ENCODE measurements around the gene FOXD2. TPM values are rescaled to one million over a fixed set of nuclear protein-coding genes. Genes with fewer than 3 reads are reported as not detected.
A peak's percentile ranks its signal among the peaks of the same experiment; 100 is the strongest.

FOXD2 gene
- total and polyA plus RNA-seq, 2 experiments from 2014 or later = 1.0 to 1.6 TPM

DNA sequence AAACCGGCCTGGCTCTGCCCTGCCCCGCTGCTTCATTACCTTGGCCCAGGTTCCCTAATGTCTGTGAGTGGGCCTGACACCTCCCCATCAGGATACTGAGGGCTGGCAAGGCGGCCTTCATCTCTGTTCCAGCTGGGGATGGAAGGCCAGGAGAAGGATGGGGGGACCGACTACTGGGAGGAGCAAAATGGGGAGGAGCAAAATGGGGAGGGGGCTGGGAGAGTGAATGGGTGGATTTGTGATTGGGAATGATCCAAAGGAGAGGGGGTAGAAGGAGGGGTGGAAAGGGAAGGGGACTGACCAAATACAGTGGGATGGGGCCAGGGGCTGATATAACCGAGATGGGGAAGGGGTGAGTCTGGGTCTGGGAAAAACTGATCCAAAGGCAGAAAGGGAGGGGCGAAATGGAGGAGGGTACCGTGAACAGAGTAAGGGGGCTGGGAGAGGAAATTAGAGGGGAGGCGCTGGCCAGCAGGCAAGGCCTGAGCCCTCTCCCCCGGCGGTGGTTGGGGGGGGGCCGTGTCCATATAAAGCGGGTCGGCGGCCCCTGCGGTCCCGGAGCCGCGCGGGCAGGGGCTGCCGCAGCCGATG, 22.0 kb upstream of the FOXD2 start, which contains the start of gene FOXE3:
FOXE3 (plus strand) TSS at position 558 of the 591 bp plus-strand sequence; CDS start at position 589, 31 bp downstream.
- Histone ChIP-seq H3K4me1 (ENCODE audit: insufficient read depth) (no peaks in the 10 kb centered on the region), H3K4me3 (no peak within 1 kb of the TSS), H3K27ac (no peak within 1 kb of the TSS), H3K27me3 (peaks cover 64% of the 10 kb centered on the region), H3K4me2 (peak within 1 kb of the TSS; percentile 93), H3K9me2 (replicated peaks; ENCODE audit: insufficient read depth) (no peaks in the 10 kb centered on the region), H3K36me3 (replicated peaks; ENCODE audit: insufficient read depth, low read depth) (no peaks in the 10 kb centered on the region), H3K9me3 (ENCODE audit: low read depth) (no peaks in the 10 kb centered on the region), H4K20me1 (ENCODE audit: insufficient read depth, poor library complexity, severe bottlenecking) (no peaks in the 10 kb centered on the region), H3K79me2 (no peaks in the 10 kb centered on the region), H2AFZ (no peak within 1 kb of the TSS)
- WGBS (ENCODE audit: low lambda C conversion rate, missing lambda C conversion rate) = 38% methylated on average over 8 of the region's 21 CpGs
- no peak for DNase-seq (ENCODE audit: low spot score)
- TF ChIP-seq EZH2phosphoT487 (IDR thresholded peaks at IDR 0.05; ENCODE audit: low read depth, severe bottlenecking, unreplicated experiment) (peak; percentile 52), EZH2 (IDR thresholded peaks at IDR 0.05; ENCODE audit: borderline replicate concordance) (peak; percentile 46)
- TF ChIP-seq, protein P1, sequence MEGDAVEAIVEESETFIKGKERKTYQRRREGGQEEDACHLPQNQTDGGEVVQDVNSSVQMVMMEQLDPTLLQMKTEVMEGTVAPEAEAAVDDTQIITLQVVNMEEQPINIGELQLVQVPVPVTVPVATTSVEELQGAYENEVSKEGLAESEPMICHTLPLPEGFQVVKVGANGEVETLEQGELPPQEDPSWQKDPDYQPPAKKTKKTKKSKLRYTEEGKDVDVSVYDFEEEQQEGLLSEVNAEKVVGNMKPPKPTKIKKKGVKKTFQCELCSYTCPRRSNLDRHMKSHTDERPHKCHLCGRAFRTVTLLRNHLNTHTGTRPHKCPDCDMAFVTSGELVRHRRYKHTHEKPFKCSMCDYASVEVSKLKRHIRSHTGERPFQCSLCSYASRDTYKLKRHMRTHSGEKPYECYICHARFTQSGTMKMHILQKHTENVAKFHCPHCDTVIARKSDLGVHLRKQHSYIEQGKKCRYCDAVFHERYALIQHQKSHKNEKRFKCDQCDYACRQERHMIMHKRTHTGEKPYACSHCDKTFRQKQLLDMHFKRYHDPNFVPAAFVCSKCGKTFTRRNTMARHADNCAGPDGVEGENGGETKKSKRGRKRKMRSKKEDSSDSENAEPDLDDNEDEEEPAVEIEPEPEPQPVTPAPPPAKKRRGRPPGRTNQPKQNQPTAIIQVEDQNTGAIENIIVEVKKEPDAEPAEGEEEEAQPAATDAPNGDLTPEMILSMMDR (IDR thresholded peaks at IDR 0.05; ENCODE audit: poor library complexity) = no peak

- no peaks in the 10 kb centered on the region for H3K9me3 ChIP-seq (ENCODE audit: low read depth)
- DNase-seq (ENCODE audit: low spot score) = no peak
- H3K9me2 ChIP-seq (replicated peaks; ENCODE audit: insufficient read depth) = no peaks in the 10 kb centered on the region
- no peak overlapping the region for H2AFZ ChIP-seq
- H3K27me3 ChIP-seq = peaks cover 72% of the 10 kb centered on the region
- H3K4me3 ChIP-seq = no peak overlapping the region
- 3% methylated on average over 55 of the region's 134 CpGs for WGBS (ENCODE audit: low lambda C conversion rate, missing lambda C conversion rate)
- H3K4me1 ChIP-seq (ENCODE audit: insufficient read depth) = no peaks in the 10 kb centered on the region
- TF ChIP-seq, protein P1 (IDR thresholded peaks at IDR 0.05; ENCODE audit: poor library complexity) = no peak
- TF ChIP-seq EZH2 (IDR thresholded peaks at IDR 0.05; ENCODE audit: borderline replicate concordance) (no peak), EZH2phosphoT487 (IDR thresholded peaks at IDR 0.05; ENCODE audit: low read depth, severe bottlenecking, unreplicated experiment) (no peak)
- H3K4me2 ChIP-seq = peak overlapping the region; percentile 93
- H3K36me3 ChIP-seq (replicated peaks; ENCODE audit: insufficient read depth, low read depth) = no peaks in the 10 kb centered on the region
- no peak overlapping the region for H3K27ac ChIP-seq
- no peaks in the 10 kb centered on the region for H4K20me1 ChIP-seq (ENCODE audit: insufficient read depth, poor library complexity, severe bottlenecking)
- no peaks in the 10 kb centered on the region for H3K79me2 ChIP-seq
Observed at GRCh38 chr1:47416319-47417169, 21.3 kb upstream of the FOXD2 start.

DNA sequence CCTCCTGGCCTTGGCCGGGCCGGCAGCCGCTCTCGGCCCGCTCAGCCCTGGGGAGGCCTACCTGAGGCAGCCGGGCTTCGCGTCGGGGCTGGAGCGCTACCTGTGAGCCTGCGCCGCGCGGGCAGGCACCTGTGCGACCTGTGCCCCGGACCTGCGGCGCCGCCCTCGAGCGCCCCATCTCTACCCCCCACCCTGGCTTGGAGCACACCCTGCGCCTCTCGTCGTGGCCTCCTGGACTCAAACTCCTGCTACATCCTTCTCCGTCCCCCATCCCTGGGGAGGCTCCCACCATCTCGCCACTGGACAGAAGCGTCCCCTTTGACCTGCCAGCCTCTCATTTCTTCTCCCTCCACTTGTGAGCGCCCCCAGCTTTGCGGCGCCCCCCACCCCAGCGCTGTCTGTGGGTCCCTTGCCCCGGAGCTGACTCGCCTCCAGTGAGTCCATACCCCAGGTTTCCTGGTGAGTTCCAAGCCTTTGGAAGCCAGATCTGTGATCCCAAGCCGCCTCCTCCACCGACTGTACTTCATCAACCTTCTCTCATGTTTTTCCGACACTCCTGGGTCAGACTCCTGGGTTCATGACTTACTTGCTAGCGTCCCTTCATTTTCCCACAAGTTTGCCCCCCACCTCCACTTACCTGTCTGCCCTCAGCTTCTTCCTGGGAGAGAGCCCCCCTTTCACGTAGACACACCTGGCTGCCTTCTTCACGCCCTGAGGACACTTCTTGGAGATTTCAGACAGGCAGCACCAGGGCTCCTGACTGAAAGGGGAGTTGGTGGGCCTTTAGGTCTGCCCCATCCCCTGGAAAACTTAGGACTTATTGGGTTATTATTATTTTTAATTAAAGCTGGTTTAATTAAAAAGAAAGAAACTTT, 20.4 kb upstream of the FOXD2 start:
- TF ChIP-seq EZH2phosphoT487 (IDR thresholded peaks at IDR 0.05; ENCODE audit: low read depth, severe bottlenecking, unreplicated experiment) (peak; percentile 40), EZH2 (IDR thresholded peaks at IDR 0.05; ENCODE audit: borderline replicate concordance) (peak; percentile 82)
- TF ChIP-seq, protein P1 (IDR thresholded peaks at IDR 0.05; ENCODE audit: poor library complexity) = no peak
- H3K79me2 ChIP-seq = no peaks in the 10 kb centered on the region
- no peaks in the 10 kb centered on the region for H3K9me3 ChIP-seq (ENCODE audit: low read depth)
- 43% methylated on average over 18 of the region's 39 CpGs for WGBS (ENCODE audit: low lambda C conversion rate, missing lambda C conversion rate)
- peak overlapping the region; percentile 93 for H3K4me2 ChIP-seq
- no peak overlapping the region for H3K4me3 ChIP-seq
- H3K27ac ChIP-seq = no peak overlapping the region
- no peaks in the 10 kb centered on the region for H3K4me1 ChIP-seq (ENCODE audit: insufficient read depth)
- no peak overlapping the region for H2AFZ ChIP-seq
- no peak for DNase-seq (ENCODE audit: low spot score)
- H4K20me1 ChIP-seq (ENCODE audit: insufficient read depth, poor library complexity, severe bottlenecking) = no peaks in the 10 kb centered on the region
- peaks cover 75% of the 10 kb centered on the region for H3K27me3 ChIP-seq
- H3K9me2 ChIP-seq (replicated peaks; ENCODE audit: insufficient read depth) = no peaks in the 10 kb centered on the region
- H3K36me3 ChIP-seq (replicated peaks; ENCODE audit: insufficient read depth, low read depth) = no peaks in the 10 kb centered on the region
